ENCODE measurements around the gene HGF. TPM values are rescaled to one million over a fixed set of nuclear protein-coding genes. Genes with fewer than 3 reads are reported as not detected.

The HGF gene
- total and polyA plus RNA-seq, 7 donors = 0.46 to 27.2 (median 4.6) TPM

DNA sequence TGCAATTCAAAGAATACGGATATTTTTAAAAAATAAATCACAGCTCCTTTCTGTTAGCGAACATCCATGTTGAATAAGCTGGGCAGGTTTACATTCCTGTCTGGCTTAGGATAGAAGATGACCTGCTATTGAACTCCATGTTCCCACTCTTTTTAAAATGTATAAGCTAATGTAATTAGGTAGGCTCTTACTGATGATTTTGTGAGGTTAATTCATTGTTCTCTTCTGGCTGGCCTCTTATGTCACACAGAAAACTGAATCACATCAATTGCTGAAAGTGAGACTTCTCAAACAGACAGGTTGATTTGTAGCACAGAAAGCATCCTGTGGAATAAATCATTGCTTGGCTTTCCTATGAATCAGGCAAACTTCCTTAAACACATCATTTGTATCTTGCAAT is 24.2 kb downstream of the HGF start:
- intact Hi-C loops (cut with DNase I) = no loop called here
- DNase-seq = no peak
- TF ChIP-seq POLR2AphosphoS5 (IDR thresholded peaks at IDR 0.05) (no peak), POLR2A (IDR thresholded peaks at IDR 0.05) (no peak), EP300 (IDR thresholded peaks at IDR 0.05) (no peak)
- TF ChIP-seq, protein P1, sequence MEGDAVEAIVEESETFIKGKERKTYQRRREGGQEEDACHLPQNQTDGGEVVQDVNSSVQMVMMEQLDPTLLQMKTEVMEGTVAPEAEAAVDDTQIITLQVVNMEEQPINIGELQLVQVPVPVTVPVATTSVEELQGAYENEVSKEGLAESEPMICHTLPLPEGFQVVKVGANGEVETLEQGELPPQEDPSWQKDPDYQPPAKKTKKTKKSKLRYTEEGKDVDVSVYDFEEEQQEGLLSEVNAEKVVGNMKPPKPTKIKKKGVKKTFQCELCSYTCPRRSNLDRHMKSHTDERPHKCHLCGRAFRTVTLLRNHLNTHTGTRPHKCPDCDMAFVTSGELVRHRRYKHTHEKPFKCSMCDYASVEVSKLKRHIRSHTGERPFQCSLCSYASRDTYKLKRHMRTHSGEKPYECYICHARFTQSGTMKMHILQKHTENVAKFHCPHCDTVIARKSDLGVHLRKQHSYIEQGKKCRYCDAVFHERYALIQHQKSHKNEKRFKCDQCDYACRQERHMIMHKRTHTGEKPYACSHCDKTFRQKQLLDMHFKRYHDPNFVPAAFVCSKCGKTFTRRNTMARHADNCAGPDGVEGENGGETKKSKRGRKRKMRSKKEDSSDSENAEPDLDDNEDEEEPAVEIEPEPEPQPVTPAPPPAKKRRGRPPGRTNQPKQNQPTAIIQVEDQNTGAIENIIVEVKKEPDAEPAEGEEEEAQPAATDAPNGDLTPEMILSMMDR (IDR thresholded peaks at IDR 0.05) = no peak
- H3K9me3 ChIP-seq = no peaks in the 10 kb centered on the region
- H3K27me3 ChIP-seq = no peaks in the 10 kb centered on the region
- no peak overlapping the region for H3K4me3 ChIP-seq
- 88 to 90% methylated on average over 2 of the region's 2 CpGs for WGBS, 2 donors
- peaks cover 0 to 6% (median 0%) of the 10 kb centered on the region in 4 donors for H3K36me3 ChIP-seq
- no peak overlapping the region for H3K27ac ChIP-seq
- no peaks in the 10 kb centered on the region for H3K4me1 ChIP-seq

DNA sequence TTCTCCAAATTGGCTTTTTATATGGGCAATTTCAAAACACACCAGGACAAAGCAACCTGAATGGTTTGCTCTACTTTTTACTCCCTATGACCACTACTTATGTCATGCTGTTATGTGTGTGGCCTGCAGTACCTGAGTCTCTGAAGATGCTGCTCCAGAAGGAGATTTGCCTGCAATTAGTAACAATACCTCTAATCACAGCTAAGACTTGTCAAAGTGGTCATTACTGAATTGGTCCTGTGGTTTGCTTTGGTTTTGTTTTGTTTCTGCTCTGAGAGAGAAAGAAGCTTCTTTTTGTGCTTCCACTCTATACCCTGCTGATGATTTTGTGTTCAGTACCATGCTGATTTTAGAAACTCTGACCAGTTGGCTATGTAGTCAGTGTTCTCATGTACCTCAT is 25.5 kb downstream of the HGF start:
- no peak for DNase-seq
- Histone ChIP-seq H3K27ac (no peak overlapping the region), H3K27me3 (no peaks in the 10 kb centered on the region), H3K4me1 (no peaks in the 10 kb centered on the region), H3K36me3 (peaks cover 0 to 6% (median 0%) of the 10 kb centered on the region in 4 donors), H3K9me3 (no peaks in the 10 kb centered on the region), H3K4me3 (no peak overlapping the region)
- TF ChIP-seq POLR2AphosphoS5 (IDR thresholded peaks at IDR 0.05) (no peak), EP300 (IDR thresholded peaks at IDR 0.05) (no peak), POLR2A (IDR thresholded peaks at IDR 0.05) (no peak)
- TF ChIP-seq, protein P1 (IDR thresholded peaks at IDR 0.05) = no peak
- intact Hi-C loops (cut with DNase I) = no loop called here

DNA sequence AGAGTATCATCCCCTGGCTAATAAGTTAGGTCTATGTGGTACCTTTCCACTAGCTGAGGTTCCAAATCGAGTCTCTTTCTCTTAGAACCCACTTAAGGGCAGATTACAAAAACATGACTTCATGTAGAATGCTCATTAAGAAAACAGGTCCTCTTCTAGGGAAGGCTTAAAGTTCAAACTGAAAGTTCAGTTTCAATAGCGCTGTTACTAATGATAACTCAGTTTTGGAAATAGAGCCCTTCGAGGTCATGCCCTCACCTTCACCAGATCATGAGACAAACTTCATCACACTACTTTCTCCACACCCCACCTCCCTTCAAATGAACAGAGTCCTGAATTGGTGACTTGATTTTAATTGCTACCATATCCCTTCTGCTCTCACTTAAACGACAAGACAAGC is 26.2 kb downstream of the HGF start:
- peaks cover 0 to 6% (median 0%) of the 10 kb centered on the region in 4 donors for H3K36me3 ChIP-seq
- H3K27me3 ChIP-seq = no peaks in the 10 kb centered on the region
- H3K9me3 ChIP-seq = no peaks in the 10 kb centered on the region
- H3K4me1 ChIP-seq = no peaks in the 10 kb centered on the region
- no peak overlapping the region for H3K27ac ChIP-seq
- DNase-seq = no peak
- intact Hi-C loops (cut with DNase I) = no loop called here
- no peak overlapping the region for H3K4me3 ChIP-seq
- TF ChIP-seq POLR2AphosphoS5 (IDR thresholded peaks at IDR 0.05) = no peak
- TF ChIP-seq EP300 (IDR thresholded peaks at IDR 0.05) = no peak
- TF ChIP-seq POLR2A (IDR thresholded peaks at IDR 0.05) = no peak
- TF ChIP-seq, protein P1 (IDR thresholded peaks at IDR 0.05) = no peak
- WGBS, 2 donors = 72 to 86% methylated on average over 4 of the region's 4 CpGs

DNA sequence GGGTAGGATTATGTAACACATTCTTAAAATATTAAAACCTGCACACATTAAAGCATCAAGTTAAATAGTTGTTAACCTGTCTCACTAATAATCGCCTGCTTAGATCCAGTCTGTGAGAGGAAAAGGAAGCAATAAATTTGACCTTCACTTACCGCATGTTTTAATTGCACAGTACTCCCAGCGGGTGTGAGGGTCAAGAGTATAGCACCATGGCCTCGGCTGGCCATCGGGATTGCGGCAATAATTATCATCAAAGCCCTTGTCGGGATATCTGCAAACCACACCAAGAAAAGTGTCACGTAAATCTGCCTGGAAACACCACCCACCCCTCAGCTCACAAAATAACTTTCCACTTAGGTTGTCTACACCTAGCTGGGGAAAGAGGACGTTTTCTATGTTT is 26.6 kb downstream of the HGF start:
- no peaks in the 10 kb centered on the region for H3K27me3 ChIP-seq

DNA sequence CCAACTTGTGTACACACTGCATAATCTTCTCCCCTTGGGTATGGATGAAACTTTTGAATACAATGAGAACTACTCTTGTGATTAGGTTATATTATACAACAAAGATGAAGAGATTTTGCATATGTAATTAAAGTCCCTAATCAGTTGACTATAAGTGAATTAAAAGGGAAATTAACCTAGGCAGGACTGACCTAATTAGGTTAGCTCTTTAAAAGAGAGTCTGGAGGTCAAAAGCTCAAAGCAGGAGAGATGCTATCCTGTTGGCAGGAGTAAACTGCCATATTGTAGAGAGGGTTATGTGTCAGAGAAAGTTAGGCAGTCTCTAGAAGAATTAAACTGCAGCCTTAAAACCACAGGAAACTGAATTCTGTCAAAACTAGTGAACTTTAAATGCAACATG is 29.4 kb downstream of the HGF start:
- no peaks in the 10 kb centered on the region for H3K4me1 ChIP-seq
- DNase-seq = no peak
- H3K27ac ChIP-seq = no peak overlapping the region
- TF ChIP-seq POLR2A (IDR thresholded peaks at IDR 0.05) = no peak
- peaks cover 0 to 6% (median 0%) of the 10 kb centered on the region in 4 donors for H3K36me3 ChIP-seq
- H3K27me3 ChIP-seq = no peaks in the 10 kb centered on the region
- H3K4me3 ChIP-seq = no peak overlapping the region
- intact Hi-C loops (cut with DNase I) = no loop called here
- no peaks in the 10 kb centered on the region for H3K9me3 ChIP-seq

More for the DNA sequence above, 26.6 kb downstream of the HGF start:
- no peak for TF ChIP-seq EP300 (IDR thresholded peaks at IDR 0.05)
- no peak for TF ChIP-seq POLR2AphosphoS5 (IDR thresholded peaks at IDR 0.05)
- TF ChIP-seq POLR2A (IDR thresholded peaks at IDR 0.05) = no peak
- TF ChIP-seq, protein P1 (IDR thresholded peaks at IDR 0.05) = no peak
- Histone ChIP-seq H3K9me3 (no peaks in the 10 kb centered on the region), H3K36me3 (peaks cover 0 to 6% (median 0%) of the 10 kb centered on the region in 4 donors), H3K27ac (no peak overlapping the region), H3K4me1 (no peaks in the 10 kb centered on the region), H3K4me3 (no peak overlapping the region)
- intact Hi-C loops (cut with DNase I) = no loop called here
- 62 to 73% methylated on average over 9 of the region's 9 CpGs for WGBS, 2 donors
- no peak for DNase-seq

All from sigmoid colon (tissue), 7 donors.